NOMO-1 (cell line): ENCODE measurements around the gene FANCE.
"Not testable (repeated sequence)": the region's sequence is repeated elsewhere in the genome, so short reads cannot be mapped to it uniquely, and the experiment has no call there.

Experiments
- DNase-seq, 2 experiments: peaks; one replicate each; lab custom pipeline; 2025; ENCODE audit not compliant: unreplicated experiment in 2 of 2; lab: John Stamatoyannopoulos, UW

FANCE gene

DNA sequence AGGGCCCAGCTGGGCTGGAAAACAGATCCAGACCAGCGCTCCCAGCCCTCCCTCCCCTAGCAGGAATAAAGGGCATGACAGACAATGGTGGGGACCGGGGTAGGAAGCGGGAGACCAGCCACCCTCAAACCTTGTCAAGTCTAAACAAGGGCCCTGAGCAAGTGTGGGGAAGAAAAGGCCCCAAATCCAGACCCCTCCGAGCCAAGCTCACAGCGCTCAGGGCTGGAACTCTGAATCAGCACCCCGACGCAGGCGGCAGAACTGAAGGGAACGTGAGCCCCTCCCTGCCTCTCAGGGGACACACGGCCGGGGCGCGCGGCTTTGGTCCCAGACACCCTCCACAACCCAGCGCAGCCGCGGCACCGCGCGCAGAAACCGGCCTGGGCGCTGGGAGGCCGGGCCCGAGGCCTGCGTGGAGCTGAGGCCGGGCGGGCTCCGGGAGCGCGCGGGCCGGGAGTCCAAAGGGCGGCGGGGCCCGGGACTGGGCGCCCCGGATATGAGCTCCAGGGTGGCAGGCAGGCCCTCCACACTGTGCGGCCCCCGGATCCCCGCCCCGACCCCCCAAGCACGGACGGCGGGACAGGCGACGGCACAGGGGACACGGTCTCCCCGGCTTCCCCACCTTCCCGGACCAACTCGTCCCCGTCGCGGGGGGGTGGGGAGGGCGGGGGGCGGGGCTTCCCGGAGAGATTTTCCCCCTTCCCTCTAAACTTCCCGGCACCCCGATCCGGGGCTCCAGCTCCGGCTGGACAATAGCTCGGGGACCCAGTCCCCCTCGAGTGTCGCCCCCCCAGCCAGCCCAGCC is 44.1 kb downstream of the FANCE start:
- no peak for DNase-seq

DNA sequence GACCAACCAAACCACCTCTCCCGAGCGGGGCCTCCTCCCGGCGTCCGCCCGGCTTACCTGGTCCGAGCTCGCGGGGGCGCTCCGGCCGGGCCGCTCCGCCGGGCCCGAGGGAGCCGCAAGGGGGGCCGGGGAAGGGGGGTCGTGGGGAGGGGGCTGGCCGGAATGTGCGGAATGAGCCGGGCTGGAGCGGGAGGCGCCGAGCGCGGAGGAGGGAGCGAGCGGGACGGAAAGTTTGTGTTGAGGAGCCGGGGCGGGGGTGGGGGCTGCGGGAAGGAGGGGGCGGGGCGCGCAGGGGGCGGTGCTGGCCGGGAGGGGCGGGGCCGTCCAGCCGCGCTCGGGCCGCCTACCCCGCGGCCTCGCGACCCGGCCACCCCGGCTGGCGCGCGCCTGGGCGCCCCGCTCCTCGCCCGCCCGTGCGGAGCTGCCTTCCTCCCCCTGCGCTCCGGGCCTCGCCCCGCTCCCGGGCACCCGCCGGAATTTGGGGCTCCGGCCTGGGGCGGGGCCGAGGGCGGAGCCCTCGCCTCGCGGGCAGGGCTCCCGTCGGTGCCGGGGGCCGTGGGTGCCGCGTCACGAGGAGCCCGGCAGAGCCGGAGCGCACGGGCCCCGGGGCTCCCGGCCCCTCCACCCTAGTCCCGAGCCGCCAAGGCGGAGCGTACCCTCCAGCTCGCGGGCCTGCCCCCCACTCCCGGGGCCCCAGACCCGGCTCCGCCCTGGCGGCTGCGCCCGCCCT is 44.9 kb downstream of the FANCE start, which contains the start of gene TEAD3:
TSS of gene TEAD3 (minus strand) at position 239 of the 730 bp plus-strand sequence.
- DNase-seq, result no peak

GRCh38 chr6:35497571-35498421 is 45.7 kb downstream of the FANCE start:
- DNase-seq, result no peak

- no peak for DNase-seq
Measured at GRCh38 chr6:35498422-35499067, 46.4 kb downstream of the FANCE start.

DNA sequence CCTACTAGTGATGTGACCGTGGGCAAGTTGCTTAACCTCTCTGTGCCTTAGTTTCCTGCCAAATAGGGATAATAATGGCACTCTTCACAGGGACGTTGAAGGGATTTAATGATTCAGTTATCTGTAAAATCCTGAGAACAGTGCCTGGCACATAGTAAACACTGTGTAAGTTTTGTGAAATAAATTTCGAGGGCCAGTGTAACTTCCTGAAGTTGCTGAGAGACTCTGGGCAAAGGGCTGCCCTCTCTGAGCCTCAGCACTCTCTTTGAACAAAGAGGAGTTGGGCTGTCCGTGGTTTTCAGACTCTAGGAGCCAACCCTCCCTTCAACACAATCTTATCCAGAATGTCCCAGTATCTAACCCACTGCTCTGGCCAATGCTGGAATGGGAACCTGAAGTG is 47.2 kb downstream of the FANCE start:
- DNase-seq, result no peak

GRCh38 chr6:35500782-35501181 is 48.6 kb downstream of the FANCE start:
- no peak for DNase-seq

GRCh38 chr6:35501784-35502183 is 49.6 kb downstream of the FANCE start:
- no peak for DNase-seq

DNA sequence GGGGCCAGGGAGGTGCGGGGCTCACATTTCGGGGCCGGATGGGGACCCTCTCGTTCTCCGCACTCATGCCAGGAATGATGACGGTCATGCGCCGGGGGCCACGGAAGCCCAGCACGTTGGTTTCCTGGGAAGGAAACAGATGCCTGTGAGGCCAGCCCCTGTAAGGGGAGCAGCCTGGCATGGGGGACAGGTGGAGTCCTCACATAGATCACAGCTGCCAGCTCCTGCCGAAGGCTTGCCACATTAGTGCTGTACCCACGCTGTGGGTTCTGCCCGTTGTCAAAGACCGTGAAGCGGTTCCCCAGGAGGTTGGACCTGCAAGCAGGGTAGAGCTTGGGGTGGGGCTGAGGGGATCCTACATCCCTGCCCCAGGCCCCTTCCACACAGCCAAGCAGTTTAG is 51.4 kb downstream of the FANCE start:
- no peak for DNase-seq

GRCh38 chr6:35505999-35506412 is 53.9 kb downstream of the FANCE start:
- no peak for DNase-seq

DNA sequence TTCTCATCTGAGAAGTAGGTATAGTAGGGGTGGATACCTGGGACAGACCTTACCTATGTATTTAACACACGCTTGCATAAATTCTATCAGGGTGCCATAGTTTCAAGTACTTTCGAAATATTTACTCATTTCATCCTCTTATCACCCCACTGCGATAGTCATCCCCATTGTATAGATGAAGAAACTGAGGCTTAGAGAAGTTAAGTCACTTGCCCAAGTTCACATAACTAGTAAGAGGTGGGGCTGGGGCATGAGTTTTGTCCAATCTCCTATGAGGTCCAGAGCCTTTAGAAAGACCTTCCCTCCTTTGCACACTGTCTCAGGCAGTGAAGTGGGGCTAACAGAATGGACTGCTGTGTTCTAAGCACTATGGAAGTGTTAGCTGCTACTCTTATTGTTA is 54.4 kb downstream of the FANCE start:
- DNase-seq, result no peak

DNA sequence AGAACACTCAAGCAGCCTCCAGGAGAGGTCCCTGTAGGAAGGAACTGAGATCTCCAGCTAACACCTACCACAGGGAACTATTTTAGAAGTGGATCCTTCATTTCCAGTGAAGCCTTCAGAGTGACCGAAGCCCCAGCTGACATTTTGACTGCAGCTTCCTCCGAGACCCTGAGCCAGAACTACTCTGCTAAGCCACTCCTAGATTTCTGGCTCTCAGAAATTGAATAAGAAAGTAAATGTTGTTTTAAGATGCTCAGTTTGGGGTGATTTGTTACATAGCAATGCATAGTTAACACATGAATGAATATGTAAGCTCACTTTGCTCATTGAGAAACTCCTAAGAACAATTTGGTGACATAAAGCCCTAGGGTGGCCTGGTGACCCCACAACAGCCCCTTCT is 55.1 kb downstream of the FANCE start:
- DNase-seq, result no peak

GRCh38 chr6:35508027-35508426 is 55.9 kb downstream of the FANCE start:
- DNase-seq, result no peak

GRCh38 chr6:35508542-35508941 is 56.4 kb downstream of the FANCE start:
- DNase-seq, result no peak

- DNase-seq, result no peak
Measured at GRCh38 chr6:35510916-35511561, 58.9 kb downstream of the FANCE start.

DNA sequence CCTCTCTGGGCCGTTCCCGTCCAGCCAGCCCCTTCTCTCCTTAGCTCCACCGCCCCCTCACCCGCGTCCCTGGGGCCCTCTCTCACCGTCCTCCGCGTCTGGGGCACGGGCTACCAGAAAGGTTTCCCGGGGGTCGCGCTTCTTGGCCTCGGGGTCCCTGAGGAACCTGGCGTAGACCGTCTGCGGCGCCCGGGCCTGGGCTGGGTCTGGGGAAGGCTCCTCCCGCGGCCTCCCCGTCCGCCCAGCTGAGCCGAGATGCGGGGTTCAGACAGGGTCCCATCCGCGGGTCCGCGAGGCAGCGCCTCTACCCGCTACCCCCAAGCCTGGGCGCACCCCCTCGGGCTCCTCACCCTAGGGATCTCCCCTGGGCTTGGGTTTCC is 59.4 kb downstream of the FANCE start:
- no peak for DNase-seq

GRCh38 chr6:35512006-35512405 is 59.9 kb downstream of the FANCE start:
- no peak for DNase-seq

DNA sequence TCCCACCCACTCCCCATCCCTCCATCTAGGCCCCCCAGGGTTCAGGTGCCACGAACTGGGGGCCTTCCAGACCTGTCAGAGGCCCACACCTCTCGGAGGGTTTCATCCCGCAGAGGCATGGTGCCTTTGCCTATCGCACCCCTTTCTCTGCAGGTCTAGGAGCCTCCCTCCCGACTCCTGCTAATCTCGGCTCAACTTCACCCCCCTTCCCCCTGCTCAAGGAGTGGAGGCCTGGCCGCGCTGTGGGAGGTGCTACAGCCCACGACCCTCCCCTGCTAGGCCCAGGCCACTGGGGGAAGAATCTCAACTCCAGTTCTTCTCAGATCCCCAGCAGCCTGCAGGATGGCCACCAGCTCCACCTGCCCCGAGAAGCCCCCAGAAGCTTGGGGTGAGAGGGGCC is 60.6 kb downstream of the FANCE start, which contains the start of gene TULP1:
TSS of gene TULP1 (minus strand) at position 157 of the 400 bp plus-strand sequence. CDS start at position 119, 38 bp downstream.
- DNase-seq, result no peak

- DNase-seq, result no peak
Measured at GRCh38 chr6:35514587-35514986, 62.4 kb downstream of the FANCE start.

GRCh38 chr6:35515939-35516338 is 63.8 kb downstream of the FANCE start:
- DNase-seq, result not testable (repeated sequence)
